ENCODE data around the gene LYPD6B. TPM values are rescaled to one million over a fixed set of nuclear protein-coding genes. Genes with fewer than 3 reads are reported as not detected.

Gene LYPD6B
- polyA plus RNA-seq, 3 donors = 30.7 to 33.9 (median 31.8) TPM

- no peak for DNase-seq (ENCODE audit: extremely low read depth in 1 of 11, low read depth in 9 of 11, low spot score in 4 of 11)
Measured at GRCh38 chr2:149005471-149006077, 32.9 kb upstream of the LYPD6B start.

GRCh38 chr2:149006883-149007543 lies 31.5 kb upstream of the LYPD6B start:
- DNase-seq (ENCODE audit: extremely low read depth in 1 of 11, low read depth in 9 of 11, low spot score in 4 of 11) = no peak

- DNase-seq (ENCODE audit: extremely low read depth in 1 of 11, low read depth in 9 of 11, low spot score in 4 of 11) = no peak
Measured at GRCh38 chr2:149008381-149008780, 30.1 kb upstream of the LYPD6B start.

- no peak for DNase-seq (ENCODE audit: extremely low read depth in 1 of 11, low read depth in 9 of 11, low spot score in 4 of 11)
Measured at GRCh38 chr2:149009576-149010461, 28.7 kb upstream of the LYPD6B start.

GRCh38 chr2:149012545-149012944 lies 26.0 kb upstream of the LYPD6B start:
- DNase-seq (ENCODE audit: extremely low read depth in 1 of 11, low read depth in 9 of 11, low spot score in 4 of 11) = no peak

GRCh38 chr2:149015501-149015900 lies 23.0 kb upstream of the LYPD6B start:
- DNase-seq (ENCODE audit: extremely low read depth in 1 of 11, low read depth in 9 of 11, low spot score in 4 of 11) = no peak

GRCh38 chr2:149015926-149016563 lies 22.5 kb upstream of the LYPD6B start:
- DNase-seq (ENCODE audit: extremely low read depth in 1 of 11, low read depth in 9 of 11, low spot score in 4 of 11) = no peak

- peak in 10 of 11 donors; percentile 70 to 87 (median 75) for DNase-seq (ENCODE audit: extremely low read depth in 1 of 11, low read depth in 9 of 11, low spot score in 4 of 11)
Measured at GRCh38 chr2:149017116-149017985, 21.1 kb upstream of the LYPD6B start.

- DNase-seq (ENCODE audit: extremely low read depth in 1 of 11, low read depth in 9 of 11, low spot score in 4 of 11) = no peak
Measured at GRCh38 chr2:149018981-149019380, 19.5 kb upstream of the LYPD6B start.

GRCh38 chr2:149019768-149020167 lies 18.7 kb upstream of the LYPD6B start:
- no peak for DNase-seq (ENCODE audit: extremely low read depth in 1 of 11, low read depth in 9 of 11, low spot score in 4 of 11)

- no peak for DNase-seq (ENCODE audit: extremely low read depth in 1 of 11, low read depth in 9 of 11, low spot score in 4 of 11)
Measured at GRCh38 chr2:149020432-149020851, 18.1 kb upstream of the LYPD6B start.

GRCh38 chr2:149021271-149021719 lies 17.2 kb upstream of the LYPD6B start:
- DNase-seq (ENCODE audit: extremely low read depth in 1 of 11, low read depth in 9 of 11, low spot score in 4 of 11) = no peak

GRCh38 chr2:149021761-149022160 lies 16.7 kb upstream of the LYPD6B start:
- no peak for DNase-seq (ENCODE audit: extremely low read depth in 1 of 11, low read depth in 9 of 11, low spot score in 4 of 11)

GRCh38 chr2:149023091-149023490 lies 15.4 kb upstream of the LYPD6B start:
- no peak for DNase-seq (ENCODE audit: extremely low read depth in 1 of 11, low read depth in 9 of 11, low spot score in 4 of 11)

GRCh38 chr2:149027590-149028250 lies 10.8 kb upstream of the LYPD6B start:
- no peak for DNase-seq (ENCODE audit: extremely low read depth in 1 of 11, low read depth in 9 of 11, low spot score in 4 of 11)

GRCh38 chr2:149028377-149028776 lies 10.1 kb upstream of the LYPD6B start:
- no peak for DNase-seq (ENCODE audit: extremely low read depth in 1 of 11, low read depth in 9 of 11, low spot score in 4 of 11)

GRCh38 chr2:149028891-149029290 lies 9.6 kb upstream of the LYPD6B start:
- DNase-seq (ENCODE audit: extremely low read depth in 1 of 11, low read depth in 9 of 11, low spot score in 4 of 11) = no peak

Data from renal cortex interstitium (tissue), 11 donors.